Liver (tissue), 3 donors: ENCODE data around the gene GRIK1.

Source experiments
- EGR1 ChIP-seq, 2 donors: IDR thresholded peaks; 2 replicates each; pipeline ENCODE4 v1.6.1; 2016 to 2018; ENCODE audit warnings: antibody characterized with exemption in 2 of 2, low read depth in 2 of 2
- JUND ChIP-seq, 2 donors: IDR thresholded peaks; 2 replicates each; pipeline ENCODE4 v1.6.1; 2016; ENCODE audit warnings: antibody characterized with exemption in 2 of 2
- RXRA ChIP-seq, 2 donors: IDR thresholded peaks; 2 replicates each; pipeline ENCODE4 v1.6.1; 2017 to 2018; ENCODE audit warnings: antibody characterized with exemption in 2 of 2, mild to moderate bottlenecking in 1 of 2
- SP1 ChIP-seq: IDR thresholded peaks from 2 replicates; pipeline ENCODE4 v1.6.1; 2018; ENCODE audit warnings: antibody characterized with exemption, mild to moderate bottlenecking
- YY1 ChIP-seq: IDR thresholded peaks from 2 replicates; pipeline ENCODE4 v1.6.1; 2016; ENCODE audit warnings: antibody characterized with exemption, mild to moderate bottlenecking
- TF ChIP-seq, protein P1 (sequence below): fragments of 150-350 bp; IDR thresholded peaks from 2 replicates; pipeline ENCODE4 v1.5.1; 2017; ENCODE audit warnings: improper control_type of control experiment, low read depth, low read length; ENCODE audit not compliant: missing input control
- TF ChIP-seq, protein P2 (sequence below): IDR thresholded peaks from 2 replicates; pipeline ENCODE4 v1.6.1; 2016; ENCODE audit warnings: antibody characterized with exemption
- TF ChIP-seq, protein P3 (sequence below): IDR thresholded peaks from 2 replicates; pipeline ENCODE4 v1.6.1; 2016; ENCODE audit warnings: antibody characterized with exemption
- TF ChIP-seq, protein P4 (sequence below): IDR thresholded peaks from 2 replicates; pipeline ENCODE4 v1.6.1; 2016; ENCODE audit warnings: antibody characterized with exemption, mild to moderate bottlenecking
- donor health status: healthy.
- donor health status: healthy.

DNA sequence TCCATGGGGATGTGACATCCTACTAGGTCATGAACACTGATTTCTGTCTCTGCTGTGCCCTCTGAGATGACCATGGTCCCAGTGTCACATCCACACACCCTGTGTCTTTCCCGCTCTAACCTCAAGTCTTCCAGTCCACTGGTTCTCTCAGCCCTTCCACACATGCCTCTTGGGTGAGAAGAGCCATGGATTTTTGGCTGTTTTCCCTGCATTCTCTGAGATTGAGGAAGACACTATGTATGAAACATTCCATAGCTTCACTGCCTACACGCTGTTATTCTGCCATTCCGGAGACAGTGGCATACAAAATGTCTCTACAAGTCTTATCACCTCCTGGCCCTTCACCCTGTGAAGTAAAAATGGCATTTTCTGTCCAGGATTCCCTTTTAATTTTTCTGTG, 393.7 kb downstream of the GRIK1 start:
- TF ChIP-seq YY1 (no peak), JUND (IDR thresholded peaks at IDR 0.05) (no peak), EGR1 (IDR thresholded peaks at IDR 0.05; ENCODE audit: low read depth in 2 of 2) (no peak), SP1 (no peak), RXRA (IDR thresholded peaks at IDR 0.05) (no peak)
- TF ChIP-seq, protein P1, sequence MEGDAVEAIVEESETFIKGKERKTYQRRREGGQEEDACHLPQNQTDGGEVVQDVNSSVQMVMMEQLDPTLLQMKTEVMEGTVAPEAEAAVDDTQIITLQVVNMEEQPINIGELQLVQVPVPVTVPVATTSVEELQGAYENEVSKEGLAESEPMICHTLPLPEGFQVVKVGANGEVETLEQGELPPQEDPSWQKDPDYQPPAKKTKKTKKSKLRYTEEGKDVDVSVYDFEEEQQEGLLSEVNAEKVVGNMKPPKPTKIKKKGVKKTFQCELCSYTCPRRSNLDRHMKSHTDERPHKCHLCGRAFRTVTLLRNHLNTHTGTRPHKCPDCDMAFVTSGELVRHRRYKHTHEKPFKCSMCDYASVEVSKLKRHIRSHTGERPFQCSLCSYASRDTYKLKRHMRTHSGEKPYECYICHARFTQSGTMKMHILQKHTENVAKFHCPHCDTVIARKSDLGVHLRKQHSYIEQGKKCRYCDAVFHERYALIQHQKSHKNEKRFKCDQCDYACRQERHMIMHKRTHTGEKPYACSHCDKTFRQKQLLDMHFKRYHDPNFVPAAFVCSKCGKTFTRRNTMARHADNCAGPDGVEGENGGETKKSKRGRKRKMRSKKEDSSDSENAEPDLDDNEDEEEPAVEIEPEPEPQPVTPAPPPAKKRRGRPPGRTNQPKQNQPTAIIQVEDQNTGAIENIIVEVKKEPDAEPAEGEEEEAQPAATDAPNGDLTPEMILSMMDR: no peak
- TF ChIP-seq, protein P2, sequence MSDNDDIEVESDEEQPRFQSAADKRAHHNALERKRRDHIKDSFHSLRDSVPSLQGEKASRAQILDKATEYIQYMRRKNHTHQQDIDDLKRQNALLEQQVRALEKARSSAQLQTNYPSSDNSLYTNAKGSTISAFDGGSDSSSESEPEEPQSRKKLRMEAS: no peak
- TF ChIP-seq, protein P3, sequence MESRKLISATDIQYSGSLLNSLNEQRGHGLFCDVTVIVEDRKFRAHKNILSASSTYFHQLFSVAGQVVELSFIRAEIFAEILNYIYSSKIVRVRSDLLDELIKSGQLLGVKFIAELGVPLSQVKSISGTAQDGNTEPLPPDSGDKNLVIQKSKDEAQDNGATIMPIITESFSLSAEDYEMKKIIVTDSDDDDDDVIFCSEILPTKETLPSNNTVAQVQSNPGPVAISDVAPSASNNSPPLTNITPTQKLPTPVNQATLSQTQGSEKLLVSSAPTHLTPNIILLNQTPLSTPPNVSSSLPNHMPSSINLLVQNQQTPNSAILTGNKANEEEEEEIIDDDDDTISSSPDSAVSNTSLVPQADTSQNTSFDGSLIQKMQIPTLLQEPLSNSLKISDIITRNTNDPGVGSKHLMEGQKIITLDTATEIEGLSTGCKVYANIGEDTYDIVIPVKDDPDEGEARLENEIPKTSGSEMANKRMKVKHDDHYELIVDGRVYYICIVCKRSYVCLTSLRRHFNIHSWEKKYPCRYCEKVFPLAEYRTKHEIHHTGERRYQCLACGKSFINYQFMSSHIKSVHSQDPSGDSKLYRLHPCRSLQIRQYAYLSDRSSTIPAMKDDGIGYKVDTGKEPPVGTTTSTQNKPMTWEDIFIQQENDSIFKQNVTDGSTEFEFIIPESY: no peak
- TF ChIP-seq, protein P4, sequence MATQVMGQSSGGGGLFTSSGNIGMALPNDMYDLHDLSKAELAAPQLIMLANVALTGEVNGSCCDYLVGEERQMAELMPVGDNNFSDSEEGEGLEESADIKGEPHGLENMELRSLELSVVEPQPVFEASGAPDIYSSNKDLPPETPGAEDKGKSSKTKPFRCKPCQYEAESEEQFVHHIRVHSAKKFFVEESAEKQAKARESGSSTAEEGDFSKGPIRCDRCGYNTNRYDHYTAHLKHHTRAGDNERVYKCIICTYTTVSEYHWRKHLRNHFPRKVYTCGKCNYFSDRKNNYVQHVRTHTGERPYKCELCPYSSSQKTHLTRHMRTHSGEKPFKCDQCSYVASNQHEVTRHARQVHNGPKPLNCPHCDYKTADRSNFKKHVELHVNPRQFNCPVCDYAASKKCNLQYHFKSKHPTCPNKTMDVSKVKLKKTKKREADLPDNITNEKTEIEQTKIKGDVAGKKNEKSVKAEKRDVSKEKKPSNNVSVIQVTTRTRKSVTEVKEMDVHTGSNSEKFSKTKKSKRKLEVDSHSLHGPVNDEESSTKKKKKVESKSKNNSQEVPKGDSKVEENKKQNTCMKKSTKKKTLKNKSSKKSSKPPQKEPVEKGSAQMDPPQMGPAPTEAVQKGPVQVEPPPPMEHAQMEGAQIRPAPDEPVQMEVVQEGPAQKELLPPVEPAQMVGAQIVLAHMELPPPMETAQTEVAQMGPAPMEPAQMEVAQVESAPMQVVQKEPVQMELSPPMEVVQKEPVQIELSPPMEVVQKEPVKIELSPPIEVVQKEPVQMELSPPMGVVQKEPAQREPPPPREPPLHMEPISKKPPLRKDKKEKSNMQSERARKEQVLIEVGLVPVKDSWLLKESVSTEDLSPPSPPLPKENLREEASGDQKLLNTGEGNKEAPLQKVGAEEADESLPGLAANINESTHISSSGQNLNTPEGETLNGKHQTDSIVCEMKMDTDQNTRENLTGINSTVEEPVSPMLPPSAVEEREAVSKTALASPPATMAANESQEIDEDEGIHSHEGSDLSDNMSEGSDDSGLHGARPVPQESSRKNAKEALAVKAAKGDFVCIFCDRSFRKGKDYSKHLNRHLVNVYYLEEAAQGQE: no peak
